ENCODE results near the gene APLN. TPM values are rescaled to one million over a fixed set of nuclear protein-coding genes. Genes with fewer than 3 reads are reported as not detected.

Gene APLN
- total RNA-seq, 4 donors from 2014 or later = 1.3 to 2.6 TPM; not detected in 2

- no peaks in the 10 kb centered on the region for H3K4me1 ChIP-seq
- intact Hi-C loops (cut with DNase I; ENCODE audit: low total_unique reads) = no loop called here
- no peaks in the 10 kb centered on the region for H3K27me3 ChIP-seq
- no peak overlapping the region for H3K4me3 ChIP-seq
- H3K27ac ChIP-seq = no peak overlapping the region
- TF ChIP-seq POLR2A (IDR thresholded peaks at IDR 0.05) = no peak
- TF ChIP-seq, protein P1, sequence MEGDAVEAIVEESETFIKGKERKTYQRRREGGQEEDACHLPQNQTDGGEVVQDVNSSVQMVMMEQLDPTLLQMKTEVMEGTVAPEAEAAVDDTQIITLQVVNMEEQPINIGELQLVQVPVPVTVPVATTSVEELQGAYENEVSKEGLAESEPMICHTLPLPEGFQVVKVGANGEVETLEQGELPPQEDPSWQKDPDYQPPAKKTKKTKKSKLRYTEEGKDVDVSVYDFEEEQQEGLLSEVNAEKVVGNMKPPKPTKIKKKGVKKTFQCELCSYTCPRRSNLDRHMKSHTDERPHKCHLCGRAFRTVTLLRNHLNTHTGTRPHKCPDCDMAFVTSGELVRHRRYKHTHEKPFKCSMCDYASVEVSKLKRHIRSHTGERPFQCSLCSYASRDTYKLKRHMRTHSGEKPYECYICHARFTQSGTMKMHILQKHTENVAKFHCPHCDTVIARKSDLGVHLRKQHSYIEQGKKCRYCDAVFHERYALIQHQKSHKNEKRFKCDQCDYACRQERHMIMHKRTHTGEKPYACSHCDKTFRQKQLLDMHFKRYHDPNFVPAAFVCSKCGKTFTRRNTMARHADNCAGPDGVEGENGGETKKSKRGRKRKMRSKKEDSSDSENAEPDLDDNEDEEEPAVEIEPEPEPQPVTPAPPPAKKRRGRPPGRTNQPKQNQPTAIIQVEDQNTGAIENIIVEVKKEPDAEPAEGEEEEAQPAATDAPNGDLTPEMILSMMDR (IDR thresholded peaks at IDR 0.05) = no peak
- DNase-seq = no peak
- no peaks in the 10 kb centered on the region for H3K36me3 ChIP-seq
- H3K9me3 ChIP-seq = no peaks in the 10 kb centered on the region
These were observed 28.7 kb downstream of the APLN start for GRCh38 chrX:129626026-129626425.

DNA sequence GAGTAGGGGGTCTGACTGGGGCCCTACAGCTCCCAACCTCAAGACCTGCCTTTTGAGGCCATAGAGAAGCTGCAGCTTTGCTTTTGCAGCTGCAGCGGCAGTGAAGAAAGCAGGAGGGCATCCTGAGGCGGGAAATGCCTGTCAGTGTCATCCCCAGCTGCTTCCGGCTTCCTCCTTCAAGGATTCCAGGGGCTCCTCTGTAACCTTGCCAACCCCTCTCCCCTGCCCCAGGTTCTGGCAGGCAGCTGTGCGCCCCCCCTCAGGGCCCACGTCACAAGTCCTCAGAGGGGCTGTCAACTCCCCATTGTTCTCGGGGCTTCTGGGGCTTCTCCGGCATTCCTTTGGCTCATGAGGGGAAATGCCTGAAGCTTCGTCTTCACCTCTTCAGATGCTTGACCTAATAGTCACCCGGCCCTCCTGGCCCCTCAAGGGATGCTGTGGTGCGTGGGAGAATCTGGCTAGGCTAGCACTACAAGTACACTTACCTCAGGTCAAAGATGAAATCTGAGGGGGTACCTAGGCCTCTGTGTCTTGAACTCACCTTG lies 31.9 kb downstream of the APLN start:
- intact Hi-C loops (cut with DNase I; ENCODE audit: low total_unique reads) = no loop called here
- Histone ChIP-seq H3K4me1 (no peaks in the 10 kb centered on the region), H3K36me3 (no peaks in the 10 kb centered on the region), H3K4me3 (no peak overlapping the region), H3K27ac (no peak overlapping the region), H3K9me3 (no peaks in the 10 kb centered on the region), H3K27me3 (no peaks in the 10 kb centered on the region)
- no peak for DNase-seq
- TF ChIP-seq POLR2A (IDR thresholded peaks at IDR 0.05) = no peak
- TF ChIP-seq, protein P1 (IDR thresholded peaks at IDR 0.05) = no peak

- Histone ChIP-seq H3K4me1 (no peaks in the 10 kb centered on the region), H3K4me3 (no peak overlapping the region), H3K9me3 (no peaks in the 10 kb centered on the region), H3K36me3 (no peaks in the 10 kb centered on the region), H3K27me3 (no peaks in the 10 kb centered on the region), H3K27ac (no peak overlapping the region)
- TF ChIP-seq, protein P1 (IDR thresholded peaks at IDR 0.05) = no peak
- no peak for TF ChIP-seq POLR2A (IDR thresholded peaks at IDR 0.05)
- DNase-seq = no peak
- intact Hi-C loops (cut with DNase I; ENCODE audit: low total_unique reads) = no loop called here
These were observed 35.8 kb downstream of the APLN start for GRCh38 chrX:129618997-129619396.

DNA sequence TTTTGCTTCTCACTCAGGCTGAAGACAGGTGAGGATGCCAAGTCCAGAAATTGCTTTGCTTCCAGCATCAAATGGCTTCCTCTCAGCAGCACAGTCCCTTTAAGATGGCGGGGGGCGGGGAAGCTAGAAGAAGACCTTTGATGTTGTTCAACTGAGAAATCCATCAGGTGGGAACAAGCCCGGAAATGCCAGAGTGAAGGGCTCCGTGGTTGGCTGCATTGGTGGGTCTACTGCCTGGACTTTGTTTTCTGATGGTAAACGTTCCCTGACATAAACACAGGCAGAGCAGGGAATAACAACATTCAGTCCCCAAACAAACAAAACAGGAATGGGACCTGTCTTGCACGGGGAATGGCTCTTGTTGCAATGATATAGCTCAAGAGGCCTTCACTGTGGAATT lies 37.3 kb downstream of the APLN start:
- TF ChIP-seq, protein P1 (IDR thresholded peaks at IDR 0.05) = no peak
- no peak for TF ChIP-seq POLR2A (IDR thresholded peaks at IDR 0.05)
- Histone ChIP-seq H3K4me1 (no peaks in the 10 kb centered on the region), H3K36me3 (no peaks in the 10 kb centered on the region), H3K9me3 (no peaks in the 10 kb centered on the region), H3K4me3 (no peak overlapping the region), H3K27ac (no peak overlapping the region), H3K27me3 (no peaks in the 10 kb centered on the region)
- DNase-seq = no peak
- intact Hi-C loops (cut with DNase I; ENCODE audit: low total_unique reads) = no loop called here

- H3K9me3 ChIP-seq = no peaks in the 10 kb centered on the region
- no peak for TF ChIP-seq POLR2A (IDR thresholded peaks at IDR 0.05)
- TF ChIP-seq, protein P1 (IDR thresholded peaks at IDR 0.05) = no peak
- H3K4me3 ChIP-seq = no peak overlapping the region
- DNase-seq = no peak
- no peaks in the 10 kb centered on the region for H3K27me3 ChIP-seq
- H3K36me3 ChIP-seq = no peaks in the 10 kb centered on the region
- no peaks in the 10 kb centered on the region for H3K4me1 ChIP-seq
- intact Hi-C loops (cut with DNase I; ENCODE audit: low total_unique reads) = no loop called here
- no peak overlapping the region for H3K27ac ChIP-seq
These were observed 40.1 kb downstream of the APLN start for GRCh38 chrX:129614481-129615255.
